ENCODE data around the gene FOXP4. TPM values are rescaled to one million over a fixed set of nuclear protein-coding genes. Genes with fewer than 3 reads are reported as not detected.

The FOXP4 gene
- total RNA-seq, 6 experiments from 2014 or later, result 17.9 to 24.4 (median 24.0) TPM

GRCh38 chr6:41600499-41601247, 54.5 kb downstream of the FOXP4 start:
- Mint-ChIP-seq H3K9me3 (no peaks in the 10 kb centered on the region), H3K4me3 (no peak overlapping the region), H3K27me3 (ENCODE audit: insufficient read depth) (no peaks in the 10 kb centered on the region; the same call in 1 of the 2 replicates), H3K4me1 (ENCODE audit: low read depth) (peaks cover 7% of the 10 kb centered on the region), H3K36me3 (ENCODE audit: low read depth) (no peaks in the 10 kb centered on the region), H3K27ac (no peak overlapping the region)
- TF ChIP-seq, protein P1, sequence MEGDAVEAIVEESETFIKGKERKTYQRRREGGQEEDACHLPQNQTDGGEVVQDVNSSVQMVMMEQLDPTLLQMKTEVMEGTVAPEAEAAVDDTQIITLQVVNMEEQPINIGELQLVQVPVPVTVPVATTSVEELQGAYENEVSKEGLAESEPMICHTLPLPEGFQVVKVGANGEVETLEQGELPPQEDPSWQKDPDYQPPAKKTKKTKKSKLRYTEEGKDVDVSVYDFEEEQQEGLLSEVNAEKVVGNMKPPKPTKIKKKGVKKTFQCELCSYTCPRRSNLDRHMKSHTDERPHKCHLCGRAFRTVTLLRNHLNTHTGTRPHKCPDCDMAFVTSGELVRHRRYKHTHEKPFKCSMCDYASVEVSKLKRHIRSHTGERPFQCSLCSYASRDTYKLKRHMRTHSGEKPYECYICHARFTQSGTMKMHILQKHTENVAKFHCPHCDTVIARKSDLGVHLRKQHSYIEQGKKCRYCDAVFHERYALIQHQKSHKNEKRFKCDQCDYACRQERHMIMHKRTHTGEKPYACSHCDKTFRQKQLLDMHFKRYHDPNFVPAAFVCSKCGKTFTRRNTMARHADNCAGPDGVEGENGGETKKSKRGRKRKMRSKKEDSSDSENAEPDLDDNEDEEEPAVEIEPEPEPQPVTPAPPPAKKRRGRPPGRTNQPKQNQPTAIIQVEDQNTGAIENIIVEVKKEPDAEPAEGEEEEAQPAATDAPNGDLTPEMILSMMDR (IDR thresholded peaks at IDR 0.05), result no peak
- DNase-seq, result no peak

- H3K4me3 Mint-ChIP-seq, result no peak overlapping the region
- H3K27me3 Mint-ChIP-seq (ENCODE audit: insufficient read depth), result peaks cover 1% of the 10 kb centered on the region; the same call in 1 of the 2 replicates
- peaks cover 7% of the 10 kb centered on the region for H3K4me1 Mint-ChIP-seq (ENCODE audit: low read depth)
- no peaks in the 10 kb centered on the region for H3K36me3 Mint-ChIP-seq (ENCODE audit: low read depth)
- TF ChIP-seq, protein P1 (IDR thresholded peaks at IDR 0.05), result no peak
- DNase-seq, result no peak
- no peak overlapping the region for H3K27ac Mint-ChIP-seq
- H3K9me3 Mint-ChIP-seq, result no peaks in the 10 kb centered on the region
These were observed 55.0 kb downstream of the FOXP4 start for GRCh38 chr6:41601248-41601549.

GRCh38 chr6:41602422-41602743, 56.2 kb downstream of the FOXP4 start:
- no peaks in the 10 kb centered on the region for H3K36me3 Mint-ChIP-seq (ENCODE audit: low read depth)
- DNase-seq, result no peak
- TF ChIP-seq, protein P1 (IDR thresholded peaks at IDR 0.05), result no peak
- peaks cover 2% of the 10 kb centered on the region for H3K27me3 Mint-ChIP-seq (ENCODE audit: insufficient read depth)
- H3K27ac Mint-ChIP-seq, result peak overlapping the region; percentile 36; the same call in 1 of the 2 replicates
- H3K4me1 Mint-ChIP-seq (ENCODE audit: low read depth), result peaks cover 7% of the 10 kb centered on the region
- H3K4me3 Mint-ChIP-seq, result peak overlapping the region; percentile 60; the same call in 1 of the 2 replicates
- no peaks in the 10 kb centered on the region for H3K9me3 Mint-ChIP-seq

- DNase-seq, result peak; percentile 70
- no peaks in the 10 kb centered on the region for H3K36me3 Mint-ChIP-seq (ENCODE audit: low read depth)
- H3K27ac Mint-ChIP-seq, result peak overlapping the region; percentile 36; the same call in 1 of the 2 replicates
- TF ChIP-seq, protein P1 (IDR thresholded peaks at IDR 0.05), result peak; percentile 94
- peaks cover 3% of the 10 kb centered on the region for H3K27me3 Mint-ChIP-seq (ENCODE audit: insufficient read depth)
- peaks cover 7% of the 10 kb centered on the region for H3K4me1 Mint-ChIP-seq (ENCODE audit: low read depth)
- H3K9me3 Mint-ChIP-seq, result no peaks in the 10 kb centered on the region
- peak overlapping the region; percentile 60 for H3K4me3 Mint-ChIP-seq
These were observed 56.9 kb downstream of the FOXP4 start for GRCh38 chr6:41602864-41603608.

GRCh38 chr6:41604006-41604405, 57.8 kb downstream of the FOXP4 start:
- H3K4me3 Mint-ChIP-seq, result no peak overlapping the region
- H3K36me3 Mint-ChIP-seq (ENCODE audit: low read depth), result no peaks in the 10 kb centered on the region
- H3K27me3 Mint-ChIP-seq (ENCODE audit: insufficient read depth), result peaks cover 3% of the 10 kb centered on the region
- H3K27ac Mint-ChIP-seq, result no peak overlapping the region
- DNase-seq, result no peak
- no peaks in the 10 kb centered on the region for H3K9me3 Mint-ChIP-seq
- TF ChIP-seq, protein P1 (IDR thresholded peaks at IDR 0.05), result no peak
- peaks cover 7% of the 10 kb centered on the region for H3K4me1 Mint-ChIP-seq (ENCODE audit: low read depth)
